Lung (tissue), 12 donors: ENCODE results near the gene CDH4. TPM values are rescaled to one million over a fixed set of nuclear protein-coding genes. Genes with fewer than 3 reads are reported as not detected.

Source experiments
- ATAC-seq: fragments of 200-7000 bp; cut with Tn5 transposase; one replicate; pipeline ENCODE4 v1.9.1; 2020; ENCODE audit warnings: moderate number of reproducible peaks; ENCODE audit not compliant: insufficient read depth, low FRiP score
- DNase-seq, 3 donors: peaks; one replicate each; pipeline ENCODE4 v3.0.0-alpha.2; 2013 to 2017
- H3K27ac ChIP-seq, 2 donors: one replicate each; pipeline ENCODE4 v1.5.1; 2013; ENCODE audit warnings: mild to moderate bottlenecking in 2 of 2, moderate library complexity in 2 of 2, control low read depth in 1 of 2, inconsistent platforms in 1 of 2, low read depth in 1 of 2, low read length in 1 of 2
- H3K27me3 ChIP-seq, 3 donors: one replicate each; pipeline ENCODE4 v1.5.1; 2013; ENCODE audit warnings: low read length in 2 of 3; ENCODE audit not compliant: control insufficient read depth in 3 of 3, insufficient read depth in 3 of 3
- H3K36me3 ChIP-seq, 4 donors: one replicate each; pipeline ENCODE4 v1.5.1; 2013; ENCODE audit warnings: low read length in 4 of 4, mild to moderate bottlenecking in 1 of 4, moderate library complexity in 1 of 4; ENCODE audit not compliant: control insufficient read depth in 4 of 4, insufficient read depth in 4 of 4
- H3K4me1 ChIP-seq, 5 donors: one replicate each; pipeline ENCODE4 v1.5.1; 2013; ENCODE audit warnings: low read length in 5 of 5, mild to moderate bottlenecking in 2 of 5, moderate library complexity in 1 of 5; ENCODE audit not compliant: control insufficient read depth in 5 of 5, insufficient read depth in 5 of 5
- H3K4me3 ChIP-seq: one replicate; pipeline ENCODE4 v1.5.1; 2013; ENCODE audit warnings: mild to moderate bottlenecking, control low read depth, moderate library complexity
- H3K9ac ChIP-seq, 2 donors: one replicate each; pipeline ENCODE4 v1.5.1; 2013; ENCODE audit warnings: low read length in 2 of 2, control low read depth in 1 of 2; ENCODE audit not compliant: insufficient read depth in 1 of 2
- H3K9me3 ChIP-seq, 4 donors: one replicate each; pipeline ENCODE4 v1.5.1; 2013; ENCODE audit warnings: low read length in 3 of 4, mild to moderate bottlenecking in 1 of 4, moderate library complexity in 1 of 4; ENCODE audit not compliant: control insufficient read depth in 4 of 4, insufficient read depth in 3 of 4
- CTCF ChIP-seq: IDR thresholded peaks from 2 replicates; pipeline ENCODE4 v1.5.1; 2012; ENCODE audit warnings: mild to moderate bottlenecking; ENCODE audit errors: control extremely low read depth, extremely low read depth
- WGBS, 2 donors: extraction: QIAGEN DNeasy Blood & Tissue Kit; methylation state at CpG; one replicate each; pipeline ENCODE4 v1.1.7; 2013; 5-methylcytosine and 5-hydroxymethylcytosine counted together
- polyA plus RNA-seq, 2 donors: library from polyadenylated mRNA; stranded (reverse); fragments of 200-250 nt; gene quantifications; one replicate each; pipeline ENCODE4 v1.2.1, GENCODE V29; 2013
- total RNA-seq, 2 donors: library from RNA; depleted of rRNA in 1 of 2; stranded (reverse); fragments of >200 nt in 1 of 2; gene quantifications; one replicate each; pipeline ENCODE4 v1.2.1, GENCODE V29; 2014 to 2021
- donor health status: control.
- donor health status: control.
- donor health status: Bipolar disorder and iron deficiency.
- donor health status: healthy.
- donor health status: DM: yes; HTN: yes; CAD: no.

CDH4 gene
- total and polyA plus RNA-seq, 4 donors: 0.10 to 2.1 (median 0.34) TPM

- H3K4me3 ChIP-seq: no peak overlapping the region
- 99% methylated on average over 3 of the region's 3 CpGs for WGBS, 2 donors
- no peak for TF ChIP-seq CTCF
- no peak overlapping the region for H3K9ac ChIP-seq
- peaks cover 0 to 1% (median 0%) of the 10 kb centered on the region in 5 donors for H3K4me1 ChIP-seq
- DNase-seq (no peak), ATAC-seq (no peak)
- peaks cover 0 to 13% (median 2%) of the 10 kb centered on the region in 4 donors for H3K9me3 ChIP-seq
- peaks cover 0 to 10% (median 0%) of the 10 kb centered on the region in 3 donors for H3K27me3 ChIP-seq
- no peaks in the 10 kb centered on the region for H3K36me3 ChIP-seq
- no peak overlapping the region for H3K27ac ChIP-seq
Measured at GRCh38 chr20:61492065-61492464, 240.0 kb downstream of the CDH4 start.

DNA sequence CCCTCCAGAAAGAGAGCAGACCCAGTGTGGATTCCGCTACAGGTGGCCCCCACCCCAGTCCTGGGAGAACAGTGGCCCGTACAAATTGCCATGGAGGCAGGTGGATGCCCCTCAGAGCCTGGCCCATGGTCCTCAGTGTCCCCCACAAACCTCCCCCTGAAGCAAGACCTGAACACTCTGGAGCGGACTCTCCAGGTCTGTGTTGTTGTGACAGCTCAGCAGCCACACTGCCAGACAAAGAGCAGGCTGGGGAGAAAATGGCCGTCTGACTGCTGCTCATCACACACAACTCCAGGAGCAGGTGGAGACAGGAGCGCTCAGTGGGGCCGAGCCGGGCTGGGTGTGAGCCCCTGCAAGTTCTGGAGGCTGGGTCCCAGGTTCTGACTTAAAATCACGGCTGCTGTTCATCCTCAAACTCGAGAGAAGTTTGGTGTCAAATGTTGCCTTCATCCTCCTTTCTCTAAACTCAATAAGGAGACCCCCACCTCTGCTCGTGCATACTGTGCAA, 241.8 kb downstream of the CDH4 start:
- Histone ChIP-seq H3K27ac (no peak overlapping the region), H3K9me3 (peaks cover 0 to 13% (median 2%) of the 10 kb centered on the region in 4 donors), H3K4me1 (peaks cover 0 to 1% (median 0%) of the 10 kb centered on the region in 5 donors), H3K9ac (no peak overlapping the region), H3K27me3 (no peaks in the 10 kb centered on the region), H3K36me3 (no peaks in the 10 kb centered on the region), H3K4me3 (no peak overlapping the region)
- WGBS, 2 donors: 76 to 85% methylated on average over 10 of the region's 10 CpGs
- TF ChIP-seq CTCF: no peak
- ATAC-seq: no peak
- no peak for DNase-seq

- Histone ChIP-seq H3K9me3 (peaks cover 0 to 13% (median 2%) of the 10 kb centered on the region in 4 donors), H3K9ac (no peak overlapping the region), H3K4me3 (no peak overlapping the region), H3K36me3 (no peaks in the 10 kb centered on the region), H3K27ac (no peak overlapping the region), H3K27me3 (no peaks in the 10 kb centered on the region), H3K4me1 (peaks cover 0 to 1% (median 0%) of the 10 kb centered on the region in 5 donors)
- DNase-seq (no peak), ATAC-seq (no peak)
- TF ChIP-seq CTCF: no peak
- 76 to 86% methylated on average over 22 of the region's 22 CpGs for WGBS, 2 donors
Measured at GRCh38 chr20:61494763-61495575, 242.9 kb downstream of the CDH4 start.
